Endothelial cell of umbilical vein (primary cell): ENCODE data around the gene IL1R2. TPM values are rescaled to one million over a fixed set of nuclear protein-coding genes. Genes with fewer than 3 reads are reported as not detected.

Experiments
- BruUV-seq: library from RNA; stranded (reverse); fragments of 400-500 nt; replicated peaks from 2 replicates; lab custom pipeline; 2021; lab: Mats Ljungman, UMichigan
- CTCF ChIA-PET: fragments of 300-600, 350-600 bp; sonication (Branson Sonifier 250); formaldehyde crosslinking; loops from one replicate; lab custom pipeline; 2021; ENCODE audit warnings: antibody characterized with exemption, inconsistent platforms; lab: Charles Lee
- POLR2A ChIA-PET: fragments of 300-600, 350-600 bp; sonication (Branson Sonifier 250); formaldehyde crosslinking; loops from one replicate; lab custom pipeline; 2021; ENCODE audit warnings: antibody characterized with exemption, inconsistent platforms; lab: Charles Lee
- DNase-seq: peaks from one replicate; pipeline ENCODE4 v3.0.0-alpha.2; 2011; ENCODE audit warnings: low read depth, low spot score
- FAIRE-seq: peaks from 2 replicates; lab custom pipeline; 2011; peaks lifted over from hg19 to GRCh38; lab: Jason Lieb, UNC
- H2AFZ ChIP-seq: 2 replicates; pipeline ENCODE4 v1.6.0; 2012; ENCODE audit warnings: low read depth, low read length, control low read depth, inconsistent platforms
- H3K27ac ChIP-seq: 2 replicates; pipeline ENCODE4 v1.5.1; 2011; ENCODE audit warnings: low read depth, mild to moderate bottlenecking, control low read depth, low read length, moderate library complexity; ENCODE audit not compliant: insufficient read depth
- H3K27me3 ChIP-seq, 2 experiments: 2 replicates each; pipeline versions ENCODE4 v1.6.0 to v1.6.1; 2011; ENCODE audit warnings: low read length in 2 of 2, mixed read lengths in 1 of 2; ENCODE audit not compliant: control insufficient read depth in 2 of 2, insufficient read depth in 2 of 2
- H3K36me3 ChIP-seq, 2 experiments: 2 replicates in 1 of 2; 3 replicates in 1 of 2; pipeline ENCODE4 v1.5.1; 2011; ENCODE audit warnings: low read length in 2 of 2, mild to moderate bottlenecking in 1 of 2, moderate library complexity in 1 of 2; ENCODE audit not compliant: control insufficient read depth in 2 of 2, insufficient read depth in 2 of 2; ENCODE audit errors: extremely low read depth in 1 of 2
- H3K4me1 ChIP-seq: 3 replicates; pipeline ENCODE4 v1.5.1; 2011; ENCODE audit warnings: mild to moderate bottlenecking, low read length; ENCODE audit not compliant: control insufficient read depth, insufficient read depth; ENCODE audit errors: extremely low read depth
- H3K4me2 ChIP-seq: 2 replicates; pipeline ENCODE4 v1.6.1; 2011; ENCODE audit warnings: low read length, control low read depth, mixed read lengths; ENCODE audit not compliant: insufficient read depth
- H3K4me3 ChIP-seq, 3 experiments: fragments of 200-600 bp in 1 of 3; sonication (generic), shearing (Covaris generic) in 1 of 3; replicated peaks in 1 of 3; 2 replicates each; pipeline ENCODE4 v1.5.1; 2011 to 2016; ENCODE audit warnings: control low read depth in 3 of 3, low read length in 3 of 3, mild to moderate bottlenecking in 2 of 3, inconsistent platforms in 1 of 3, low read depth in 1 of 3, moderate library complexity in 1 of 3; ENCODE audit not compliant: insufficient read depth in 1 of 3
- H3K79me2 ChIP-seq: 2 replicates; pipeline ENCODE4 v1.6.0; 2012; ENCODE audit warnings: low read length, inconsistent platforms; ENCODE audit not compliant: control insufficient read depth, insufficient read depth
- H3K9ac ChIP-seq: replicated peaks from 2 replicates; pipeline ENCODE3; 2011; ENCODE audit warnings: low read length, control low read depth; ENCODE audit not compliant: insufficient read depth; ENCODE audit errors: extremely low read depth
- H3K9me1 ChIP-seq: replicated peaks from 3 replicates; pipeline ENCODE4 v1.6.0; 2011; ENCODE audit warnings: mild to moderate bottlenecking, low read length; ENCODE audit not compliant: control insufficient read depth, insufficient read depth; ENCODE audit errors: extremely low read depth
- H3K9me3 ChIP-seq: replicated peaks from 2 replicates; pipeline ENCODE4 v1.5.1; 2012; ENCODE audit warnings: low read length, inconsistent platforms; ENCODE audit not compliant: control insufficient read depth, insufficient read depth
- H4K20me1 ChIP-seq: replicated peaks from 2 replicates; pipeline ENCODE3; 2011; ENCODE audit warnings: mild to moderate bottlenecking, low read length; ENCODE audit not compliant: control insufficient read depth, insufficient read depth; ENCODE audit errors: extremely low read depth
- FOS ChIP-seq: IDR thresholded peaks from 2 replicates; pipeline ENCODE4 v1.6.1; 2011; ENCODE audit warnings: mild to moderate bottlenecking, low read length, moderate library complexity, borderline replicate concordance; ENCODE audit not compliant: insufficient read depth
- GATA2 ChIP-seq: IDR thresholded peaks from 2 replicates; pipeline ENCODE4 v1.7.0; 2011; ENCODE audit warnings: low read depth, mild to moderate bottlenecking, moderate library complexity, mixed read lengths, low read length; ENCODE audit not compliant: insufficient read length, insufficient read depth
- JUN ChIP-seq: IDR thresholded peaks from 2 replicates; pipeline ENCODE4 v1.6.1; 2011; ENCODE audit warnings: borderline replicate concordance, low read depth; ENCODE audit not compliant: insufficient read length, insufficient read depth
- MYC ChIP-seq: IDR thresholded peaks from one replicate; pipeline ENCODE4 v1.6.1; 2011; ENCODE audit warnings: mild to moderate bottlenecking, low read depth, low read length
- POLR2AphosphoS5 ChIP-seq: IDR thresholded peaks from 2 replicates; pipeline ENCODE4 v1.6.1; 2012; ENCODE audit warnings: low read depth, mild to moderate bottlenecking, control low read depth, low read length, moderate library complexity; ENCODE audit not compliant: insufficient read depth
- dilution Hi-C: fragments of 300-500 bp; cut with MboI; formaldehyde crosslinking; loops from one replicate; pipeline ENCODE4 v1.15.0; 2019; ENCODE audit warnings: low sequenced_read_pairs; ENCODE audit not compliant: extremely low pct_ligation_motif_present
- intact Hi-C: fragments of 100-400 bp; cut with micrococcal nuclease; formaldehyde crosslinking; loops from one replicate; pipeline ENCODE4 v1.10.0; 2022
- polyA plus RNA-seq, 4 experiments: library from polyadenylated mRNA; depleted of rRNA in 3 of 4; stranded (reverse) in 3 of 4; unstranded in 1 of 4; fragments of >200 nt; gene quantifications; 2 replicates each; pipeline versions ENCODE4 v1.2.1 to v1.2.3, GENCODE V29; 2011 to 2012; ENCODE audit warnings: missing spikeins in 1 of 4
- total RNA-seq: library from RNA; stranded (reverse); gene quantifications from 2 replicates; pipeline ENCODE4 v1.2.3, GENCODE V29; 2021

Gene IL1R2
- total and polyA plus RNA-seq, 2 donors (not counting 3 experiments of a cell fraction or from before 2014, with no cell fraction given), result not detected

DNA sequence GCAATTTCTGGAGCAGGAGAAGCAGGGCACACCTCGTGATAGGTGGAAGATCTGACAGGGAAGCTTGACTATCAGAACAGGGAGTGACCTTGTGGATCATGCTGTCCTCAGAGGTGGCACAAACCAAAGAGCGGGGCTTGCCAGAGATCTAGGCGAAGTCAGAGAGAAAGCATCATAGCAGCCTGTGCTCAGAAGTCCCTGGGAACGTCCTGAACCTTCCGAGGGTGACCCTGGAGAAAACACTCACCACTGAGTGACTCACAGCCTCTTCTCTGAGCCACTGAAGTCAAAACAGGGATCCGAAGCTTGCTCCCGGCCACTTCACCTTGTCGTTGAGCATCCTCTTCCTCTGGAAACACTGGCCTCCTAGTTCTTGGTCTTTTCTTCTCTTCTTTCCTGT lies 56.7 kb downstream of the IL1R2 start:
- no peaks in the 10 kb centered on the region for H3K27me3 ChIP-seq
- H3K4me3 ChIP-seq, result no peak overlapping the region
- no peaks in the 10 kb centered on the region for H3K79me2 ChIP-seq
- intact Hi-C loops, result no loop called here
- H3K9ac ChIP-seq, result no peak overlapping the region
- no peaks in the 10 kb centered on the region for H3K9me1 ChIP-seq
- POLR2A ChIA-PET, result no interaction called here
- peak overlapping the region; percentile 15 for H2AFZ ChIP-seq
- H3K9me3 ChIP-seq, result no peaks in the 10 kb centered on the region
- peak; percentile 25 for DNase-seq
- peaks cover 26% of the 10 kb centered on the region for H3K4me1 ChIP-seq
- CTCF ChIA-PET, result no interaction called here
- no peak overlapping the region for H3K4me2 ChIP-seq
- no peak for TF ChIP-seq FOS
- no TSS peak for BruUV-seq
- H3K27ac ChIP-seq, result no peak overlapping the region
- FAIRE-seq, result peak; percentile 49
- no peaks in the 10 kb centered on the region for H3K36me3 ChIP-seq
- no peaks in the 10 kb centered on the region for H4K20me1 ChIP-seq
- dilution Hi-C loops, result no loop called here

DNA sequence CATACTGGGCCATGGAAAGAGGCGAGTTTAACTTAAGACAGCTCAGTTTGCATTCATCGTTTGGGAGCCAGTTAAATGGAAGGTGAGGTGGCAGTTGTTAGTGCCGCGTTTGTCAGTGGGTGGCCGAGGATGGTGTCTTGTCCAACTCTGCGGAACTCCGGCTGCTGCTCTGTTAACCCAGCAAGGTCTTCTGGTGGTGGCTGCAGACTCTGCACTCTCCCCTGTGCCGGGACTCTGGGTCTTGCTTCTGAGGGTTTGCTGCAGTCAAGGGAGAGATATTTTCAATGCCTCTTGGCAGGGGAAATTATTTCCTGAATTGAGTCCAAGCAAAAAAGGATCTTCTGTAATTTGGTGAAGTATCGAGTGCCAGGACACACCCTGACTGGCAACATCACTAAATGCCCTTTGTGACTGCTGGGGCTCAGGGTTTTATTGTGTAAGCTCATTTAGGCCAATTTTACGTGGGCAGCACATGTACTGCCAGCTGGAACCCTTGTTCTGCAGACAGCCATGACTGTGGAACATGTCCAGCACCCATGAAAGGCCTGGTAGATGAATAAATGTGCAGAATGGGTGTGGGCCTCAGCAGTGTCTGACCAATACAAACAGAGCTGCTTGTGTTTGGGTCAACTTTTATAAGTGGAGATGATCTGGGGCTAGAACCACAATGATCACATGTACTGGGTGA lies 58.1 kb downstream of the IL1R2 start:
- intact Hi-C loops (no loop called here), dilution Hi-C loops (no loop called here)
- POLR2A ChIA-PET, result no interaction called here
- Histone ChIP-seq H3K4me3 (no peak overlapping the region), H3K27ac (no peak overlapping the region), H3K9ac (no peak overlapping the region), H3K4me1 (peaks cover 26% of the 10 kb centered on the region), H3K9me3 (no peaks in the 10 kb centered on the region), H4K20me1 (no peaks in the 10 kb centered on the region), H3K9me1 (no peaks in the 10 kb centered on the region), H3K4me2 (no peak overlapping the region), H3K36me3 (no peaks in the 10 kb centered on the region), H3K79me2 (no peaks in the 10 kb centered on the region), H2AFZ (peak overlapping the region; percentile 40), H3K27me3 (no peaks in the 10 kb centered on the region)
- no TSS peak for BruUV-seq
- TF ChIP-seq POLR2AphosphoS5 (no peak), GATA2 (no peak), JUN (no peak), MYC (no peak)
- FAIRE-seq (no peak), DNase-seq (no peak)
- CTCF ChIA-PET, result interaction anchor here (0.8 to 1.7 kb wide), 6 partner anchors 14 to 191 kb away, joined by 3 to 8 read pairs (median 4); no protein-coding TSS in a partner anchor
